NCI-H2107 treated with DMSO at 0.1 percent for 48 hours (cell line): ENCODE data around the gene RAB5A.
"Not testable (repeated sequence)": the region's sequence is repeated elsewhere in the genome, so short reads cannot be mapped to it uniquely, and the experiment has no call there.

Source experiments
- DNase-seq: peaks from one replicate; lab custom pipeline; 2025; ENCODE audit not compliant: unreplicated experiment; lab: John Stamatoyannopoulos, UW

Gene RAB5A

GRCh38 chr3:19947549-19948225 is 790 bp downstream of the RAB5A start:
- peak; percentile 3 for DNase-seq

DNA sequence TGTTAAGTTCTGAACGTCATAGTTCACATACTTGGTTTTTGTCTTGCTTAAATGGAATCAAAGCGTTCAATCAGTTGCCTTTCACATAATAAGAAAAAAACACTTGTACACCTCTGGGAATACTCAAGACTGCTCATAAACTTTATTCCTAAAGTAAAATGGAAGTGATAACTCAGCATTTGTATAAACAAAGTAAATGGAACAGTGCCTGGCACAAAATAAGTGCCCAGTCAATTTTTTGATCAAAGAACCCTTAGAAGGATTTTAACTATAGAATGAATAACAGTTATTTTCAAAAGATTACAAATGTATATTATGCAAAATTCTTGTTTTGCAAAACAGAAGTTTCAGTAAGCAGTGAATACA is 1.3 kb downstream of the RAB5A start:
- no peak for DNase-seq

DNA sequence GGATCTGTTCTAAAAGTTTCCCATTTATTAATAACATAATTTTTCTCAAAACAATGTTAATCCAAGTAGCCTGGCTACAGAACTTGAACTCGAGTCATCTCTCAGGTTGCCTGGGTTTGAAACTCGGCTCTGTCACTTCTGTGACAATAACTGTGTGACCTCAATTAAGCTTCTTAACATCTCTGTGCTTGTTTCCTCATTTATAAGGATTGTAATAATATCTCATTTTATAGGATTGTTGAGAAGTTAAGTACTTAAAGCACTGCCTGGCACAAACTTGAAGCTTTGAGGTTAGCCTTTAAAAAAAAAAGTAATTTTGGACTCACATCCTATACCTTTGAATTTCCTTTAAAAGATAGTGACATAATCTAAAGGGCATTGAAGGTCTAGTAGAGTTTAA is 3.4 kb downstream of the RAB5A start:
- DNase-seq = no peak

GRCh38 chr3:19954676-19955075 is 7.8 kb downstream of the RAB5A start:
- DNase-seq = no peak

GRCh38 chr3:19957354-19957753 is 10.5 kb downstream of the RAB5A start:
- DNase-seq = not testable (repeated sequence)

DNA sequence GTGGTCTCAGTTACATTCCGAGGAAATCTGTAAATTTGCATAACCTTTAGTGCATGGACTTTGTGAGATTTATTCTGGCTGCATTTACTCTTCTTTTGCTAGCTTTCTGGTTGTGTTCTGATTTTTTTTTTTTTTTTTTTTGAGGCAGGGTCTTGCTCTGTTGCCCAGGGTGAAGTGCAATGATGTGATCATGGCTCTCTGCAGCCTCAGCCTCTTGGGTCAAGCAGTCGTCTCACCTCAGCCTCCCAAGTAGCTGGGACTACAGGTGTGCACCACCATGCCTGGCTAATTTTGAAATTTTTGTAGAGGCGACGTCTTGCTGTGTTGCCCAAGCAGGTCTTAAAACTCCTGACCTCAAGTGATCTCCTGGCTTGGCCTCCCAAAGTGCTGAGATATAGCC is 12.6 kb downstream of the RAB5A start:
- no peak for DNase-seq

DNA sequence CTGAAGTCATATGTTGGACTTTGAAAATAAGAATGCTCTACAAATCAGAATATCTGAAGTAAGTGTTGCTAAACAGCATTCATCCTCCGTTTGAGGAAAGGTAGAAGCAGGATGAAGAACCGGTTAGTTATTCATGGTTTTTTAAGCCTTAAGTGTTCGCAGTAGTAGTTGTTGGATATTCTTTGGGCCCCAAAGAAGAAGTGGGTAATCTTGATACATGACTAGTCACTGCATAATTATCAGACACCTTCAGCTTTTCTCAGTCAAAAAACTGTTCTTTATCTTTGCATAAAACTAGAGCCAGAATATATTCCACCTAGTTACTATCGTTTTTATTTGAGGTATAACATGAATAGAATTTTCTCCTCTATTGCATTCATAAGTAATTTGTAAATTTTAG is 13.8 kb downstream of the RAB5A start:
- no peak for DNase-seq

GRCh38 chr3:19961960-19962359 is 15.1 kb downstream of the RAB5A start:
- DNase-seq = no peak

DNA sequence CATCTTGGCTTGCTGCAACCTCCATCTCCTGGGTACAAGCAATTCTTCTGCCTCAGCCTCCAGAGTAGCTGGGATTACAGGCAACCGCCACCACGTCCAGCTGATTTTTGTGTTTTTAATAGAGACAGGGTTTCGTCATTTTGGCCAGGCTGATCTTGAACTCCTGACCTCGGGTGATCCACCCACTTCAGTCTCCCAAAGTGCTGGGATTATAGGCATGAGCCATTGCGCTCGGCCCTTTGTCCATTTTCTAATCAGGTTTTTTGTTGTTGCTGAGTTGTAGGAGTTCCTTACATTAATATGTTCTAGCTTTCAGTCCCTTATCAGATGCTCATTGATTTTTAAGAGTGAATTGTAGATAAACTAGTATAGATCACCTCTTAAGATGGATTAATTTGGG is 20.3 kb downstream of the RAB5A start:
- DNase-seq = no peak

GRCh38 chr3:19967812-19968211 is 20.9 kb downstream of the RAB5A start:
- no peak for DNase-seq

DNA sequence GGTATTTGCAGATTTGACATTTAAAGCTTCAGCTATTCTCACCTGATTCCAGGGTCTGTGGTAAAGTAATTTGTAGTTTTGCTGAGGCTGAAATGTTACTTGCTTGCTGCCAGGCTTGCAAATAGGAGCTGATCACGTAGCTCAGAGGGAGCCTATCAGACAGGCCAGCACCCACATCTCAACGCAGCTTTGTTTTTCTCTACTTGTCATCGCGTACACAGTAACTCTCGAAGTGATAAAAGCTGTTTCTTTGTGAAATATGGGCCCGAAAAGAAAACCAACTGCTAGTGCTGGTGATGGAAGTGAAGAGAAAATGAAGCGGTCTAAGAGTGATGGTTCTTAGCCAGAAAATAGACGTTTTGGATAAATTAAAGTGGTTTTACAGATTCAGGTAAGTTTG is 23.4 kb downstream of the RAB5A start:
- DNase-seq = no peak

DNA sequence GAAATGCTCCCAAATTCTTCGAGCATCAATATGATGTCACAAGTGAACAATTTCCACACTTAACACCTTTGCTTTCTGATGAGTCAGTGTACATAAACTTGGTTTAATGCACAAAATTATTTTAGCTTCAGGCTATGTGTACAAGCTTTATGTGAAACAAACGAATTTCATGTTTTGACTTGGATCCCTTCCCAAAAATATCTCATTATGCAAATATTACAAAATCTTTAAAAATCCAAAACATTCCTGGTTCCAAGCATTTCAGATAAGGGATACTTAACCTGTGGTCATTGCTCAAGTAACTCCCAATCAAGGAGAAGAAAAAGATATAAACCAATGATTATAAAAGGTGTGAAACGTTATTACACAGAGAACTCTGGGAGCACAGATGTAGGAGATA is 25.2 kb downstream of the RAB5A start:
- DNase-seq = no peak

DNA sequence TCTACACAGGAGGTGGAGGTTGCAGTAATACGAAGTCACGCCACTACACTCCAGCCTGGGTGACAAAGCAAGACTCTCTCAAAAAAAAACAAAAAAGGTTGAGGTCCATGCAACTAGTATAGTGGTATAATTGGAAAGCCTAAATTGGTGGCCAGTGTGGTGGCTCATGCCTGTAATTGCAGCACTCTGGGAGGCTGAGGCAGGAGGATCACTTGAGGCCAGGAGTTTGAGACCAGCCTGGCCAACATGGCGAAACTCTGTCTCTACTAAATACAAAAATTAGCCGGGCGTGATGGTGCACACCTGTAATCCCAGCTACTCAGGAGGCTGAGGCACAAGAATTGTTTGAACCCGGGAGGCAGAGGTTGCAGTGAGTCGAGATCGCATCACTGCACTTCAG is 42.0 kb downstream of the RAB5A start:
- DNase-seq = not testable (repeated sequence)

GRCh38 chr3:19994796-19995195 is 47.9 kb downstream of the RAB5A start:
- no peak for DNase-seq

- no peak for DNase-seq
These were observed 50.6 kb downstream of the RAB5A start for GRCh38 chr3:19997502-19997901.

GRCh38 chr3:20001932-20002331 is 55.0 kb downstream of the RAB5A start:
- DNase-seq = no peak

GRCh38 chr3:20007960-20008359 is 61.1 kb downstream of the RAB5A start:
- no peak for DNase-seq

DNA sequence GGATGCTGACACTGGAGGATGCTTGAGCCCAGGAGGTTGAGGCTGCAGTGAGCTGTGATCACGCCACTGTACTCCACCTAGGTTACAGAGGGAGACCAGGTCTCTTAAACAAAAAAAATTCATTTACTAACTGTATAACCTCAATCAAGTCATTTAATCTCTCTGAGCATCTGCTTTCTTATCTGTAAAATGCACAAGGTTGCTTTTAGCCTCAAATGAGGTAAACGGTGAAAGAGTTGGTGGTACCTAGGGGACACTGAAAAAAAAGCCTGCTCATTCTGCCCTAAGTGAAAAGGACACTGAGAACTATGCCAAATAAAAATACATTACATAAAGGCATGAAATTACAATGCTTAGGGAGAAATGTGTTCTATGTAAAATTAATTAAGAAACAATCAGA is 61.7 kb downstream of the RAB5A start:
- DNase-seq = no peak

DNA sequence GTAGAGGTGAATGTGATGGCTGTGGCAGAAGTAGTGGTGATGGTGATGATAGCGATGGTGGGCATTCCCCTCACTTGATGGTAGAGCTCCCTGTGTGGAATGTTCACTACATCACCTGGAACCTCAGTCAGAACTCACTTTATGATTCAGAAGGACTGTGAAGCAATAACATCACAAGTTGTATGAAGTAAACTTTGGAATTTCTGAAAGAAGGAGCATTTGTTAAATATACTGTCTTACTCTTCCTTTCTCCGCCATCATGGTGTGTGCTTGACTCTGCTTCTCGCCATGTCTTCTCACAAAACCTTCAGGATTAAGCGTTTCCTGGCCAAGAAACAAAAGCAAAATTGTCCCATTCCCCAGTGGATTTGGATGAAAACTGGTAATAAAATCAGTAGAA is 65.3 kb downstream of the RAB5A start, which contains the start of gene PP2D1:
PP2D1 (minus strand) TSS at position 101 of the 400 bp plus-strand sequence. CDS start 192 bp downstream, outside the sequence.
- DNase-seq = no peak

- no peak for DNase-seq
These were observed 66.5 kb downstream of the RAB5A start for GRCh38 chr3:20013396-20013795.

- no peak for DNase-seq
These were observed 68.6 kb downstream of the RAB5A start for GRCh38 chr3:20015525-20015924.

DNA sequence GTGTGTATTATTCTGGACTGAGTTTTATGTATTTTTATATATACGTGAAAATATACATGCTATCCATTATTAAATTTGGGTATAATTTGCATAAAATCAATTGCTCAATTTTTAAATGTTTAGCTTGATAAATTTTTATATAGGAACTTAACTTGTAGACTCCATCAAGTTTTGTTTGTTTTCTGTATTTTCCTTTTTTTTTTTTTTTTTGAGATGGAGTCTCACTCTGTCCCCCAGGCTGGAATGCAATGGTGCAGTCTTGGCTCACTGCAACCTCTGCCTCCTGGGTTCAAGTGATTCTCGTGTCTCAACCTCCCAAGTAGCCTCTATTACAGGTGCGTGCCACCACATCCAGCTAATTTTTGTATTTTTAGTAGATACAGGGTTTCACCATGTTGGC is 69.2 kb downstream of the RAB5A start:
- not testable (repeated sequence) for DNase-seq

DNA sequence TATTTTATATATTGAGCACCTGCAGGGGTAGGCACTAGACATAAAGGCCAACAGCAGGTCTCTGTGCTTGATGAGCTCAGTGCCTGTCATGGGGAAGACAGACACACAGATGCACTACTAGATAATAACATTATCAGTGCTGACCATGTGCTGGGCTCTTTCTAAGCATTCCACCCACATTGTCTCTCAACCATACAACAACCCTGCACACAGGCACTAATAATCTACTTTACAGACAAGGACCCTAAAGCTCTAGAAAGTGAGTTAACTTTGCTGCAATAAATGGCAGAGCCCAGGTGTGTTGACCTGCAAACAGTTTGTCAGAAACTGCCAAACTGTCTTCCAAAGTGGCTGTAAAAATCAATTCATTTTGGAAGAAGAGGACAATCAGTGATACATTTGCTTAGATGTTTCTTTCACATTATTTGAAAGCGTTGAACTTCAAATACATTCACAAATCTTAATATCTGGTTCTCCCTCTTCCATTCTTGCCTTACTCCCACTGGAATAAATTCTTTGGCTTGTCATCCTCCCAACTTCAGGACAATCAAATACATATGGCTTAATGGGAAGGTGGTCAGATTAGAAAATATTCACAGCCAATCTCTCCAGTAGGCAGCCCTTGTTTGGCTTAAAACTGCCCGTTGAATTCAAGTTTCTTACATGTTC is 76.2 kb downstream of the RAB5A start:
- DNase-seq = no peak
